Fibroblast of lung (primary cell): ENCODE results near the gene TBC1D3K. TPM values are rescaled to one million over a fixed set of nuclear protein-coding genes. Genes with fewer than 3 reads are reported as not detected.
"Not testable (repeated sequence)": the region's sequence is repeated elsewhere in the genome, so short reads cannot be mapped to it uniquely, and the experiment has no call there.

Experiments
- DNase-seq, 2 donors: peaks; one replicate each; pipeline versions ENCODE4 v3.0.0 to v3.0.0-alpha.2; 2010; ENCODE audit warnings: low read depth in 2 of 2
- H2AFZ ChIP-seq: 2 replicates; pipeline ENCODE4 v1.5.1; 2012; ENCODE audit warnings: low read length, control low read depth, inconsistent platforms
- H3K27ac ChIP-seq: 2 replicates; pipeline ENCODE4 v1.5.1; 2011; ENCODE audit warnings: low read length, control low read depth; ENCODE audit not compliant: insufficient read depth
- H3K27me3 ChIP-seq: 2 replicates; pipeline ENCODE4 v1.5.1; 2011; ENCODE audit warnings: mild to moderate bottlenecking, low read length; ENCODE audit not compliant: control insufficient read depth, insufficient read depth
- H3K36me3 ChIP-seq: 2 replicates; pipeline ENCODE4 v1.5.1; 2011; ENCODE audit warnings: low read length; ENCODE audit not compliant: control insufficient read depth, insufficient read depth
- H3K4me1 ChIP-seq: 2 replicates; pipeline ENCODE4 v1.5.1; 2011; ENCODE audit warnings: low read length; ENCODE audit not compliant: control insufficient read depth, insufficient read depth; ENCODE audit errors: extremely low read depth
- H3K4me2 ChIP-seq: 2 replicates; pipeline ENCODE4 v1.5.1; 2011; ENCODE audit warnings: low read length, control low read depth; ENCODE audit not compliant: insufficient read depth; ENCODE audit errors: extremely low read depth
- H3K4me3 ChIP-seq, 4 experiments: fragments of 200-600 bp in 1 of 4; sonication (generic) in 1 of 4; replicated peaks in 1 of 4; 2 replicates each; pipeline ENCODE4 v1.5.1; 2011 to 2016; ENCODE audit warnings: low read length in 4 of 4, low read depth in 3 of 4, mild to moderate bottlenecking in 3 of 4, control low read depth in 2 of 4, inconsistent platforms in 1 of 4, mixed read lengths in 1 of 4; ENCODE audit not compliant: insufficient read depth in 1 of 4; ENCODE audit errors: control extremely low read depth in 1 of 4
- H3K79me2 ChIP-seq: 2 replicates; pipeline ENCODE4 v1.5.1; 2012; ENCODE audit warnings: mild to moderate bottlenecking, low read length, inconsistent platforms; ENCODE audit not compliant: control insufficient read depth, insufficient read depth
- H3K9ac ChIP-seq: 2 replicates; pipeline ENCODE4 v1.5.1; 2011; ENCODE audit warnings: mild to moderate bottlenecking, low read length, control low read depth; ENCODE audit not compliant: insufficient read depth
- H3K9me3 ChIP-seq: 2 replicates; pipeline ENCODE4 v1.5.1; 2012; ENCODE audit warnings: low read depth, low read length; ENCODE audit not compliant: control insufficient read depth, insufficient read depth
- H4K20me1 ChIP-seq: 2 replicates; pipeline ENCODE4 v1.5.1; 2011; ENCODE audit warnings: low read length; ENCODE audit not compliant: control insufficient read depth, insufficient read depth; ENCODE audit errors: extremely low read depth
- CTCF ChIP-seq, 2 donors: IDR thresholded peaks in 1 of 2; conservative IDR thresholded peaks in 1 of 2; 1 replicate in 1 of 2; 2 replicates in 1 of 2; pipeline ENCODE4 v1.5.1; 2011 to 2012; ENCODE audit warnings: low read length in 2 of 2, control low read depth in 1 of 2, inconsistent platforms in 1 of 2, low read depth in 1 of 2, mild to moderate bottlenecking in 1 of 2
- polyA plus RNA-seq, 2 donors: library from polyadenylated mRNA; depleted of rRNA in 1 of 2; stranded (reverse) in 1 of 2; unstranded in 1 of 2; fragments of >200 nt; gene quantifications; 2 replicates each; pipeline ENCODE4 v1.2.1, GENCODE V29; 2011 to 2012; ENCODE audit warnings: missing spikeins in 1 of 2
- total RNA-seq: library from RNA; depleted of rRNA; stranded (reverse); fragments of >200 nt; gene quantifications from 2 replicates; pipeline ENCODE4 v1.2.1, GENCODE V29; 2014

Gene TBC1D3K
- total and polyA plus RNA-seq, 2 donors (not counting 1 experiment from before 2014, with no cell fraction given) = not detected

DNA sequence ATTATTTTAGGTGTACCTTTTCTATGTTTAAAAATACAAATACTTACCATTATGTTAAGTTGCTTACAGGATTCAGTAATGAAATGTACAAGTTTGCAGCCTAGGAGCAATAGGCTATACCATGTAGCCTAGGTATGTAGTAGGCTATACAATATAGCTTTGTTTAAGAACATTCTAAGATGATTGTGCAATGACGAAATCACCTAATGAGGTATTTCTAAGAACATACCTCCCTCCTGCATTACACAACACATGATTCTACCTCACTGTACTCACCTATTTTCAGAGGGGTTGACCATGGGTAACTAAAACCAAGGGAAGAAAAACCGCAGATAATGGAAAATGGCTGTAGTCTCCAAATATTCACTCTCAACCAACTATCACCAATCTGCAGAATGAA is 35.3 kb upstream of the TBC1D3K start:
- Histone ChIP-seq H3K27ac (no peak overlapping the region), H3K4me1 (no peaks in the 10 kb centered on the region), H4K20me1 (no peaks in the 10 kb centered on the region), H3K9me3 (no peaks in the 10 kb centered on the region), H3K27me3 (no peaks in the 10 kb centered on the region), H3K4me2 (no peak overlapping the region), H3K9ac (no peak overlapping the region), H3K4me3 (no peak overlapping the region), H3K79me2 (no peaks in the 10 kb centered on the region), H3K36me3 (no peaks in the 10 kb centered on the region), H2AFZ (no peak overlapping the region)
- no peak for DNase-seq
- TF ChIP-seq CTCF (conservative IDR thresholded peaks at IDR 0.05 in 1 of 2, IDR thresholded peaks at IDR 0.05 in 1 of 2; ENCODE audit: low read depth in 1 of 2, low read length in 2 of 2) = no peak

DNA sequence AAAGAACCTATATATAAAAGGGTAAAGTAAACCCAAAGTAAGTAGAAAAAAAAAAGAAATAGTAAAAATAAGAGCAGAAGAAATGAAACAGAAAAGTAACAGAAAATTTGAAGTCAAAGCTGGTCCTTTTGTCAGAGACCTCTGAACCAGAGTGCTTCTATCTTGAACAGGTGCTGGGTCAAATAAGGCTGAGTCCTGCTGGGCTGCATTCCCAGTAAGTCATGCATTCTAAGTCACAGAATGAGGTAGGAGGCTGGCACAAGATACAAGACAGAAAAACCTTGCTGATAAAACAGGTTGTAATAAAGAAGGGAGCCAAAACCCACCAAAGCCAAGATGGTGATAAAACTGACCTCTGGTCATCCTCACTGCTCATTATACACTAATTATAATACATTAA is 27.3 kb upstream of the TBC1D3K start:
- not testable (repeated sequence) for DNase-seq, H3K27me3 ChIP-seq

More for the DNA sequence above, 27.3 kb upstream of the TBC1D3K start:
- not testable (repeated sequence) for H3K36me3 ChIP-seq, H3K4me1 ChIP-seq, H3K4me3 ChIP-seq, H4K20me1 ChIP-seq, H3K27ac ChIP-seq, H3K4me2 ChIP-seq, H3K79me2 ChIP-seq, H2AFZ ChIP-seq, H3K9me3 ChIP-seq, H3K9ac ChIP-seq

Other genes with a start within 250 kb of the TBC1D3K start
- gene HNF1B, start 179.4 kb upstream of the TBC1D3K start, total RNA-seq = not detected in 2 replicates
- gene HNF1B, start 179.4 kb upstream of the TBC1D3K start, polyA plus RNA-seq = not detected in 2 replicates
- 1.8 and 4.8 TPM in 2 replicates for gene TBC1D3L, start 64.6 kb downstream of the TBC1D3K start, total RNA-seq
- gene TBC1D3L, start 64.6 kb downstream of the TBC1D3K start, polyA plus RNA-seq = 3.2 and 5.3 TPM in 2 replicates
- 0.77 TPM in 1 of 2 replicates, not detected in the other for gene TBC1D3D, start 79.6 kb downstream of the TBC1D3K start, total RNA-seq
- gene TBC1D3D, start 79.6 kb downstream of the TBC1D3K start, polyA plus RNA-seq = 0.02 and 0.11 TPM in 2 replicates
- gene TBC1D3C, start 144.2 kb downstream of the TBC1D3K start, total RNA-seq = 1.3 TPM in 1 of 2 replicates, not detected in the other
- not detected in 2 replicates for gene TBC1D3C, start 144.2 kb downstream of the TBC1D3K start, polyA plus RNA-seq
- gene TBC1D3E, start 203.5 kb downstream of the TBC1D3K start, total RNA-seq = not detected in 2 replicates
- gene TBC1D3E, start 203.5 kb downstream of the TBC1D3K start, polyA plus RNA-seq = not detected in 2 replicates